Sigmoid colon (tissue), 4 donors: Measurements from ENCODE around the gene ZNF467.

ENCODE experiments used
- CTCF ChIP-seq, 4 experiments: fragments of 450-650 bp in 3 of 4; fragments of 200-600 bp in 1 of 4; IDR thresholded peaks; one replicate each; pipeline ENCODE4 v1.5.1; 2016 to 2019; ENCODE audit warnings: antibody characterized with exemption in 4 of 4, mild to moderate bottlenecking in 3 of 4, moderate library complexity in 2 of 4
- POLR2A ChIP-seq, 2 donors: fragments of 450-650 bp; IDR thresholded peaks; one replicate each; pipeline ENCODE4 v1.6.1; 2016; ENCODE audit warnings: antibody characterized with exemption in 2 of 2, mild to moderate bottlenecking in 2 of 2, moderate library complexity in 2 of 2
- POLR2AphosphoS5 ChIP-seq, 4 donors: sonication (generic); formaldehyde crosslinking; IDR thresholded peaks; one replicate each; pipeline ENCODE4 v1.6.1; 2017; ENCODE audit warnings: antibody characterized with exemption in 4 of 4

- no peak for TF ChIP-seq CTCF (IDR thresholded peaks at IDR 0.05)
- TF ChIP-seq POLR2A (IDR thresholded peaks at IDR 0.05) = no peak
- TF ChIP-seq POLR2AphosphoS5 (IDR thresholded peaks at IDR 0.05) = no peak
These were observed 40.1 kb downstream of the ZNF467 start for GRCh38 chr7:149733131-149733923.
